ENCODE results near the gene RIT1.

RIT1 gene

DNA sequence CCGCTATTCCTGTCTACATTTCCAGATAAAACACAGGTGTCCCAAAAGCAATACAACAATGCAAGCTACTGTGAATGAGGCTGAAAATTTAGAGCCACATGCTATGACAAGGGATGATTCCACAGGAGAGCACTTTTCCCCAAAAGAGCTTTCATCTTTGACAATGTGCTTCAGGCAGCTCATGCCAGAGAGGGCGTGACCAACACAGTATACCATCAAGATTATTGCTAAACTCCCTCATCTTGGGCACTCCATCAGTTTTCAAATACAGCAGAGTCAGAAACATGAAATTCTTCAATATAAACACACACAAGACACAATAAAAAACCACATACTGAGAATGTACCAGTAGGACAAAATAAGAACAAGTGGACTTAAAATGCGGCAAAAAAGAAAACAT is 60.8 kb downstream of the RIT1 start:
- no peak for DNase-seq

DNA sequence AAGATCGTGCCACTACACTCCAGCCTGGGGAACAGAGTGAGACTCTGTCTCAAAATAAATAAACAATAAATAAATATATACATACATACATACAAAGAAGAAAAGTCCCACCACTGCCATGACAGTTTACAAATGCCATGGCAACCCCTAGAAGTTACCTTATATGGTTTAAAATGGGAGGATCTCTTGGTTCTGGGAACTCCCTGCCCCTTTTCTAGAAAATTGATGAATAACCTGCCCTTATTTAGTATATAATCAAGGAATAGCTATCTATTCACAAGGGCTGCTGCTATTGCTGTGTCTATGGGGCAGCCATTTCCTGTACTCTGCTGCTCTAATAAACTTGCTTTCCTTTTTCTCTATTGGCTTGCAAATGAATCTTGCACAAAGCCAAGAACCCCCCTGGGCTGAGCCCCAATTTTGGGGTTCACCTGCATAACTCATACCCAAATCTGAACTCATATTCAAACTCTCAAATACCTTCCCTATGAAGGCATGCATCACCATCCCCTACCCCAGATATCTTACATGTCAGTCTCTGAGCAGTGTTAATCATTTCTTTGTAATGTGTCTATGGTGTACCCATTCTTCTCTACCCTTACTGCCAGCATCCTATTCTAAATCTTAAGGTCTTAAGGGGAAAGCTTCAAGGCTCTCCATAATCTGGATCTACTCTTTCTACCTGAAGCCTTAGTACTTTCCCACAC is 63.2 kb downstream of the RIT1 start:
- DNase-seq, result no peak
